Neural cell (in vitro differentiated cells): ENCODE measurements around the gene EPB41L5.

Experiments
- CTCF ChIP-seq: fragments of 450-650 bp; IDR thresholded peaks from 2 replicates; pipeline ENCODE4 v1.5.1; 2014; ENCODE audit warnings: antibody characterized with exemption, mild to moderate bottlenecking, moderate library complexity; ENCODE audit not compliant: poor library complexity, severe bottlenecking
- MXI1 ChIP-seq: fragments of 450-650 bp; conservative IDR thresholded peaks from 2 replicates; pipeline ENCODE4 v1.6.1; 2014; ENCODE audit warnings: antibody characterized with exemption, mild to moderate bottlenecking; ENCODE audit not compliant: poor library complexity, severe bottlenecking
- POLR2AphosphoS5 ChIP-seq: IDR thresholded peaks from 2 replicates; pipeline ENCODE4 v1.6.1; 2012
- REST ChIP-seq: IDR thresholded peaks from 2 replicates; pipeline ENCODE4 v1.6.1; 2012; ENCODE audit warnings: borderline replicate concordance

- TF ChIP-seq REST (no peak), POLR2AphosphoS5 (no peak), CTCF (no peak), MXI1 (no peak)
Observed at GRCh38 chr2:120150040-120150482, 137.2 kb downstream of the EPB41L5 start.
